Panc1 (cell line): ENCODE results near the gene LGI4. TPM values are rescaled to one million over a fixed set of nuclear protein-coding genes. Genes with fewer than 3 reads are reported as not detected.

Experiments used
- ATAC-seq: fragments of 200-7000 bp; cut with Tn5 transposase; 2 replicates; pipeline ENCODE4 v1.9.1; 2020; ENCODE audit warnings: mild to moderate bottlenecking, moderate library complexity
- BruUV-seq: library from RNA; stranded (reverse); fragments of 400-500 nt; replicated peaks from 2 replicates; lab custom pipeline; 2021; lab: Mats Ljungman, UMichigan
- CTCF ChIA-PET: fragments of 300-600 bp; sonication (Branson Sonifier 250); formaldehyde crosslinking; loops from one replicate; lab custom pipeline; 2022; ENCODE audit warnings: antibody characterized with exemption; lab: Charles Lee
- POLR2A ChIA-PET: fragments of 300-600 bp; sonication (Branson Sonifier 250); formaldehyde crosslinking; loops from one replicate; lab custom pipeline; 2022; ENCODE audit warnings: antibody characterized with exemption; lab: Charles Lee
- DNase-seq: peaks from one replicate; pipeline ENCODE4 v3.0.0-alpha.2; 2010; ENCODE audit warnings: low read depth, low spot score
- H3K27ac ChIP-seq: 2 replicates; pipeline ENCODE4 v1.5.1; 2011; ENCODE audit warnings: mild to moderate bottlenecking, low read length, inconsistent platforms
- H3K27me3 ChIP-seq: fragments of 200-500 bp; sonication (Bioruptor generic); 2 replicates; pipeline ENCODE4 v1.6.0; 2014; ENCODE audit warnings: low read length, inconsistent platforms; ENCODE audit not compliant: control insufficient read depth, insufficient read depth
- H3K36me3 ChIP-seq: fragments of 200-500 bp; sonication (Bioruptor generic); 2 replicates; pipeline ENCODE4 v1.5.1; 2014; ENCODE audit warnings: inconsistent platforms, mild to moderate bottlenecking, low read length, moderate library complexity; ENCODE audit not compliant: control insufficient read depth, insufficient read depth
- H3K4me1 ChIP-seq: 2 replicates; pipeline ENCODE4 v1.5.1; 2011; ENCODE audit warnings: inconsistent platforms, mild to moderate bottlenecking, low read length, moderate library complexity; ENCODE audit not compliant: control insufficient read depth, insufficient read depth
- H3K4me3 ChIP-seq, 2 experiments: 2 replicates each; pipeline ENCODE4 v1.5.1; 2011 to 2012; ENCODE audit warnings: low read depth in 2 of 2, low read length in 2 of 2, mild to moderate bottlenecking in 2 of 2, inconsistent platforms in 1 of 2, moderate library complexity in 1 of 2
- H3K9me3 ChIP-seq: fragments of 200-500 bp; sonication (Bioruptor generic); 2 replicates; pipeline ENCODE4 v1.5.1; 2014; ENCODE audit warnings: low read depth, mild to moderate bottlenecking, inconsistent platforms, low read length, moderate library complexity; ENCODE audit not compliant: control insufficient read depth, insufficient read depth
- CTCF ChIP-seq: fragments of 450-650 bp; IDR thresholded peaks from 2 replicates; pipeline ENCODE4 v1.5.1; 2017; ENCODE audit warnings: mild to moderate bottlenecking
- POLR2AphosphoS5 ChIP-seq: IDR thresholded peaks from 2 replicates; pipeline ENCODE4 v1.6.1; 2012; ENCODE audit warnings: mild to moderate bottlenecking, low read depth, low read length, moderate library complexity
- REST ChIP-seq, 2 experiments: IDR thresholded peaks; 2 replicates each; pipeline ENCODE4 v1.6.1; 2011 to 2012; ENCODE audit warnings: low read depth in 2 of 2, control low read depth in 1 of 2, low read length in 1 of 2, mild to moderate bottlenecking in 1 of 2, moderate library complexity in 1 of 2; ENCODE audit not compliant: insufficient read depth in 1 of 2
- SIN3A ChIP-seq: IDR thresholded peaks from 2 replicates; pipeline ENCODE4 v1.6.1; 2012; ENCODE audit warnings: low read depth, mild to moderate bottlenecking, low read length, moderate library complexity, borderline replicate concordance; ENCODE audit not compliant: insufficient read depth
- TCF7L2 ChIP-seq: IDR thresholded peaks from 2 replicates; pipeline ENCODE4 v1.6.1; 2011; ENCODE audit warnings: mild to moderate bottlenecking, low read depth, low read length, inconsistent platforms
- in situ Hi-C: cut with HindIII; loops from 2 replicates; pipeline ENCODE4 v1.10.0; 2016; ENCODE audit warnings: low sequenced_read_pairs, low pct_unique_long_range_greater_than_20kb
- intact Hi-C: fragments of 100-400 bp; cut with micrococcal nuclease; formaldehyde crosslinking; loops from one replicate; pipeline ENCODE4 v1.10.0; 2022; ENCODE audit not compliant: unreplicated experiment
- total RNA-seq: library from RNA; stranded (reverse); gene quantifications from one replicate; pipeline ENCODE4 v1.2.1, GENCODE V29; 2021; ENCODE audit not compliant: unreplicated experiment

LGI4 gene
- total RNA-seq, 1 experiment from 2014 or later = 0.18 TPM

- no peak overlapping the region for H3K27ac ChIP-seq
- H3K36me3 ChIP-seq = no peaks in the 10 kb centered on the region
- TF ChIP-seq POLR2AphosphoS5 (no peak), REST (IDR thresholded peaks at IDR 0.05; ENCODE audit: insufficient read depth in 1 of 2, low read depth in 2 of 2, low read length in 1 of 2) (no peak), TCF7L2 (no peak), CTCF (no peak), SIN3A (no peak)
- no TSS peak for BruUV-seq
- intact Hi-C loops (no loop called here), in situ Hi-C loops (no loop called here)
- H3K9me3 ChIP-seq = no peaks in the 10 kb centered on the region
- H3K4me3 ChIP-seq = no peak overlapping the region
- no peak for DNase-seq
- ChIA-PET CTCF (no interaction called here), POLR2A (no interaction called here)
- 0 out of 2 replicates have a peak, but pooled peaks cover 2% of the 10 kb centered on the region for H3K27me3 ChIP-seq
- no peaks in the 10 kb centered on the region for H3K4me1 ChIP-seq
- ATAC-seq = no peak
Measured at GRCh38 chr19:35112995-35113688, 21.7 kb downstream of the LGI4 start.

- intact Hi-C loops (no loop called here), in situ Hi-C loops (no loop called here)
- no TSS peak for BruUV-seq
- H3K36me3 ChIP-seq = no peaks in the 10 kb centered on the region
- no peaks in the 10 kb centered on the region for H3K9me3 ChIP-seq
- ChIA-PET POLR2A (no interaction called here), CTCF (no interaction called here)
- no peaks in the 10 kb centered on the region for H3K27me3 ChIP-seq
- DNase-seq (no peak), ATAC-seq (no peak)
- no peak overlapping the region for H3K27ac ChIP-seq
- no peaks in the 10 kb centered on the region for H3K4me1 ChIP-seq
- H3K4me3 ChIP-seq = no peak overlapping the region
- TF ChIP-seq REST (IDR thresholded peaks at IDR 0.05; ENCODE audit: insufficient read depth in 1 of 2, low read depth in 2 of 2, low read length in 1 of 2) (no peak), TCF7L2 (no peak), SIN3A (no peak), POLR2AphosphoS5 (no peak), CTCF (no peak)
Measured at GRCh38 chr19:35110974-35111373, 23.9 kb downstream of the LGI4 start.
